ENCODE measurements around the gene CAPN2. TPM values are rescaled to one million over a fixed set of nuclear protein-coding genes. Genes with fewer than 3 reads are reported as not detected.

Gene CAPN2
- total RNA-seq, 1 donor from 2014 or later: 391 TPM

DNA sequence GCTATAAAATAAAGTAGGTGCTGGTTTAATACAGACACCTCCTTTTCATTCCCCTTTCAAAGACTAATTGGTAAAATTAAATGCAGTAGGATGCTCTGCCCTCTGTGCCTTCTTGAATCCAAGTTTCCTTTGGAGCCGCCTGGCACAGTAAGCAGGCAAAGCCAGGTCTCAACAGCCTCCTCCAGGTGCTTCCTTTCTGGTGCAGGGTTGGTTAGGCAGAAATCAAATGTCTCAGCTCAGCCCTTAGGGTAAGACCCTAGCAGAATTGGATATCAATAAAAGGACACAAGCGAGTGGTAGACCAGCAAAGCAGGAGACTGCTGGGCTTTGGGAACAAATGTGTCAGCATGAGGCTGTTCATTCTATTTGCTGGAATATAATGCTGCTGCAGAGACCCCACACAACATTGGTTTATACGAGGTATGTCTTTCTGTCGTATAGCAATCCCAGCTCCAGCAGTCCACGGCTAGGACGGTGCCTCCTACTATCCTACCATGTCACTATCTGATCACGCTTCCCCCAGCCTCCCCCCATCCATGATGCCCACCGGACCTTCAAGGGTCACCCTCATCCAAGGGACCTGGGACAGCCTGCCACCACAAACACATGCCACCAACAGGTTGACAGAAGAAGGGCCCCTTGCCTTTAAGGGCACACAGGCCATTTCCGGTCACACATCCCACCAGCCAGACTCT is 58.4 kb downstream of the CAPN2 start:
- TF ChIP-seq CTCF (IDR thresholded peaks at IDR 0.05; ENCODE audit: insufficient read depth, low read depth, low read length): no peak
- TF ChIP-seq EZH2 (IDR thresholded peaks at IDR 0.05; ENCODE audit: insufficient read depth, low read length): no peak
- FAIRE-seq (no peak), DNase-seq (ENCODE audit: low read depth) (no peak)
- Mint-ChIP-seq H3K36me3 (ENCODE audit: low read depth, unreplicated experiment) (peaks cover 32% of the 10 kb centered on the region), H3K27ac (ENCODE audit: unreplicated experiment) (peak overlapping the region; percentile 79), H3K9me3 (ENCODE audit: unreplicated experiment) (peaks cover 3% of the 10 kb centered on the region), H3K4me3 (ENCODE audit: unreplicated experiment) (peak overlapping the region; percentile 23), H3K27me3 (ENCODE audit: low read depth, unreplicated experiment) (no peaks in the 10 kb centered on the region), H3K4me1 (ENCODE audit: low read depth, unreplicated experiment) (peaks cover 44% of the 10 kb centered on the region)
- Histone ChIP-seq H3K4me3 (ENCODE audit: insufficient read depth, low read depth, low read length) (peak overlapping the region; percentile 4), H2AFZ (ENCODE audit: low read depth, low read length) (no peak overlapping the region), H3K27me3 (ENCODE audit: insufficient read depth, low read length) (no peaks in the 10 kb centered on the region), H3K79me2 (ENCODE audit: insufficient read depth, low read length) (peaks cover 11% of the 10 kb centered on the region), H3K9ac (ENCODE audit: low read length) (peak overlapping the region; percentile 72), H3K4me1 (ENCODE audit: insufficient read depth, low read length) (peaks cover 46% of the 10 kb centered on the region), H3K27ac (ENCODE audit: low read depth, low read length) (peak overlapping the region; percentile 95), H3K4me2 (ENCODE audit: low read length) (peak overlapping the region; percentile 71), H4K20me1 (ENCODE audit: insufficient read depth, low read length) (no peaks in the 10 kb centered on the region), H3K9me3 (ENCODE audit: insufficient read depth, low read depth, low read length) (no peaks in the 10 kb centered on the region), H3K36me3 (ENCODE audit: insufficient read depth, low read length) (peaks cover 62% of the 10 kb centered on the region)

- Histone ChIP-seq H3K27me3 (ENCODE audit: insufficient read depth, low read length) (no peaks in the 10 kb centered on the region), H3K9ac (ENCODE audit: low read length) (peak overlapping the region; percentile 72), H2AFZ (ENCODE audit: low read depth, low read length) (no peak overlapping the region), H3K27ac (ENCODE audit: low read depth, low read length) (peak overlapping the region; percentile 95), H4K20me1 (ENCODE audit: insufficient read depth, low read length) (no peaks in the 10 kb centered on the region), H3K4me3 (ENCODE audit: insufficient read depth, low read depth, low read length) (peak overlapping the region; percentile 4), H3K4me1 (ENCODE audit: insufficient read depth, low read length) (peaks cover 52% of the 10 kb centered on the region), H3K36me3 (ENCODE audit: insufficient read depth, low read length) (peaks cover 57% of the 10 kb centered on the region), H3K9me3 (ENCODE audit: insufficient read depth, low read depth, low read length) (no peaks in the 10 kb centered on the region), H3K4me2 (ENCODE audit: low read length) (peak overlapping the region; percentile 71), H3K79me2 (ENCODE audit: insufficient read depth, low read length) (peaks cover 4% of the 10 kb centered on the region)
- TF ChIP-seq EZH2 (IDR thresholded peaks at IDR 0.05; ENCODE audit: insufficient read depth, low read length) (no peak), CTCF (IDR thresholded peaks at IDR 0.05; ENCODE audit: insufficient read depth, low read depth, low read length) (no peak)
- peaks cover 3% of the 10 kb centered on the region for H3K9me3 Mint-ChIP-seq (ENCODE audit: unreplicated experiment)
- peaks cover 50% of the 10 kb centered on the region for H3K4me1 Mint-ChIP-seq (ENCODE audit: low read depth, unreplicated experiment)
- DNase-seq (ENCODE audit: low read depth) (no peak), FAIRE-seq (no peak)
- H3K27ac Mint-ChIP-seq (ENCODE audit: unreplicated experiment): peak overlapping the region; percentile 79
- H3K36me3 Mint-ChIP-seq (ENCODE audit: low read depth, unreplicated experiment): peaks cover 30% of the 10 kb centered on the region
- no peaks in the 10 kb centered on the region for H3K27me3 Mint-ChIP-seq (ENCODE audit: low read depth, unreplicated experiment)
- H3K4me3 Mint-ChIP-seq (ENCODE audit: unreplicated experiment): peak overlapping the region; percentile 47
Observed at GRCh38 chr1:223771469-223771813, 59.1 kb downstream of the CAPN2 start.

All from astrocyte (in vitro differentiated cells and primary cell).